ENCODE data around the gene TTLL1. TPM values are rescaled to one million over a fixed set of nuclear protein-coding genes. Genes with fewer than 3 reads are reported as not detected.

Gene TTLL1
- total and polyA plus RNA-seq, 2 of the 4 experiments (the other 2 are of a cell fraction), result 10.8 to 13.2 TPM

- Histone ChIP-seq H3K9me3 (ENCODE audit: control insufficient read depth, insufficient read depth, low read length) (no peaks in the 10 kb centered on the region), H2BK20ac (ENCODE audit: low read depth, low read length) (no peak within 1 kb of the TSS), H4K8ac (ENCODE audit: low read depth in 2 of 2, low read length in 2 of 2) (peak within 1 kb of the TSS in 1 of 2 experiments; percentile 89; a peak in 3 of 4 replicates), H3K18ac (ENCODE audit: low read depth, low read length) (peak within 1 kb of the TSS; percentile 33; the same call in 1 of the 2 replicates), H4K5ac (ENCODE audit: low read depth, low read length) (peak within 1 kb of the TSS; percentile 11; the same call in 1 of the 2 replicates), H3K79me1 (ENCODE audit: low read depth in 1 of 2, low read length in 2 of 2) (peaks cover 12 to 36% of the 10 kb centered on the region in 2 experiments; a peak in 3 of 4 replicates), H3K9ac (ENCODE audit: low read depth, low read length) (peak within 1 kb of the TSS; percentile 86), H4K20me1 (ENCODE audit: insufficient read depth, low read length) (peaks cover 34% of the 10 kb centered on the region), H3K4ac (ENCODE audit: low read depth, low read length) (peak within 1 kb of the TSS; percentile 53), H3K27me3 (ENCODE audit: control insufficient read depth, insufficient read depth, low read length) (no peaks in the 10 kb centered on the region), H4K91ac (ENCODE audit: insufficient read depth, low read depth, low read length) (peak within 1 kb of the TSS; percentile 34; the same call in 1 of the 2 replicates), H3K27ac (ENCODE audit: insufficient read depth, low read length) (peak within 1 kb of the TSS; percentile 48), H3K14ac (replicated peaks; ENCODE audit: low read depth, low read length) (peak within 1 kb of the TSS; percentile 66), H2AK5ac (ENCODE audit: low read depth, low read length) (peak within 1 kb of the TSS; percentile 72), H2AK9ac (replicated peaks; ENCODE audit: low read depth, low read length, poor library complexity) (peak within 1 kb of the TSS; percentile 94), H3K36me3 (ENCODE audit: control insufficient read depth, insufficient read depth, low read length) (no peaks in the 10 kb centered on the region), H3K9me1 (ENCODE audit: insufficient read depth, low read length) (peaks cover 13% of the 10 kb centered on the region), H3K4me1 (ENCODE audit: control insufficient read depth, insufficient read depth, low read length) (peaks cover 9% of the 10 kb centered on the region), H3K23ac (ENCODE audit: low read depth, low read length) (peak within 1 kb of the TSS; percentile 70), H2BK15ac (ENCODE audit: low read depth, low read length) (peak within 1 kb of the TSS; percentile 16; the same call in 1 of the 3 replicates), H3K56ac (ENCODE audit: extremely low read depth, insufficient read depth, low read length) (peak within 1 kb of the TSS; percentile 57; the same call in 1 of the 2 replicates), H3K4me3 (ENCODE audit: insufficient read depth, low read depth, low read length) (peak within 1 kb of the TSS; percentile 97), H2BK120ac (ENCODE audit: low read depth, low read length) (peak within 1 kb of the TSS; percentile 53; the same call in 1 of the 2 replicates), H3K4me2 (ENCODE audit: low read depth, low read length) (peak within 1 kb of the TSS; percentile 89), H2BK5ac (ENCODE audit: low read depth, low read length, poor library complexity, severe bottlenecking) (peak within 1 kb of the TSS; percentile 14), H2AFZ (replicated peaks; ENCODE audit: low read length, poor library complexity) (peak within 1 kb of the TSS; percentile 92)
- WGBS, 2 experiments (ENCODE audit: extremely low coverage in 2 of 2, insufficient read length in 1 of 2), result 0% methylated on average over 31 of the region's 85 CpGs; no CpG with 5 or more reads in 1 of the 2 experiments
- ATAC-seq (ENCODE audit: low read depth), result peak; percentile 99
- ChIA-PET CTCF (interaction anchor here (0.6 to 0.8 kb wide), 2 partner anchors 25 to 52 kb away, joined by 3 read pairs; no protein-coding TSS in a partner anchor), POLR2A (ENCODE audit: unreplicated experiment) (interaction anchor here (0.5 to 1.4 kb wide), 5 partner anchors 13 to 148 kb away, joined by 3 to 4 read pairs (median 3); no protein-coding TSS in a partner anchor)
- dilution Hi-C loops (cut with HindIII; ENCODE audit: low sequenced_read_pairs, unreplicated experiment) (no loop called here), intact Hi-C loops (cut with micrococcal nuclease) (loop anchor here (2.0 to 5.0 kb wide), 3 partner anchors 20 to 113 kb away; no protein-coding TSS in a partner anchor), in situ Hi-C loops (cut with MboI; ENCODE audit: low sequenced_read_pairs) (no loop called here)
- DNase-seq, result peak; percentile 97
- no TSS peak for BruUV-seq (replicated peaks)
- TF ChIP-seq SMC3 (IDR thresholded peaks at IDR 0.05; ENCODE audit: low read depth, low read length) (peak; percentile 14; the same call in 1 of the 2 replicates), POLR2A (IDR thresholded peaks at IDR 0.05; ENCODE audit: low read depth, low read length) (peak; percentile 98), RFX5 (IDR thresholded peaks at IDR 0.05; ENCODE audit: low read depth, low read length) (no peak), MXI1 (IDR thresholded peaks at IDR 0.05; ENCODE audit: borderline replicate concordance, low read depth, low read length) (no peak; the same call in 1 of the 2 replicates), RAD21 (IDR thresholded peaks at IDR 0.05; ENCODE audit: low read length) (no peak), BHLHE40 (IDR thresholded peaks at IDR 0.05; ENCODE audit: low read depth, low read length) (no peak; the same call in 1 of the 2 replicates), MAZ (IDR thresholded peaks at IDR 0.05; ENCODE audit: borderline replicate concordance, low read depth, low read length) (no peak; the same call in 1 of the 2 replicates), FOS (IDR thresholded peaks at IDR 0.05; ENCODE audit: low read depth, low read length) (peak; percentile 58; the same call in 1 of the 2 replicates), RCOR1 (IDR thresholded peaks at IDR 0.05; ENCODE audit: insufficient replicate concordance, low read length) (no peak), CEBPB (IDR thresholded peaks at IDR 0.05; ENCODE audit: low read depth, low read length) (no peak), USF2 (IDR thresholded peaks at IDR 0.05; ENCODE audit: low read depth, low read length) (no peak)
- TF ChIP-seq, protein P1, sequence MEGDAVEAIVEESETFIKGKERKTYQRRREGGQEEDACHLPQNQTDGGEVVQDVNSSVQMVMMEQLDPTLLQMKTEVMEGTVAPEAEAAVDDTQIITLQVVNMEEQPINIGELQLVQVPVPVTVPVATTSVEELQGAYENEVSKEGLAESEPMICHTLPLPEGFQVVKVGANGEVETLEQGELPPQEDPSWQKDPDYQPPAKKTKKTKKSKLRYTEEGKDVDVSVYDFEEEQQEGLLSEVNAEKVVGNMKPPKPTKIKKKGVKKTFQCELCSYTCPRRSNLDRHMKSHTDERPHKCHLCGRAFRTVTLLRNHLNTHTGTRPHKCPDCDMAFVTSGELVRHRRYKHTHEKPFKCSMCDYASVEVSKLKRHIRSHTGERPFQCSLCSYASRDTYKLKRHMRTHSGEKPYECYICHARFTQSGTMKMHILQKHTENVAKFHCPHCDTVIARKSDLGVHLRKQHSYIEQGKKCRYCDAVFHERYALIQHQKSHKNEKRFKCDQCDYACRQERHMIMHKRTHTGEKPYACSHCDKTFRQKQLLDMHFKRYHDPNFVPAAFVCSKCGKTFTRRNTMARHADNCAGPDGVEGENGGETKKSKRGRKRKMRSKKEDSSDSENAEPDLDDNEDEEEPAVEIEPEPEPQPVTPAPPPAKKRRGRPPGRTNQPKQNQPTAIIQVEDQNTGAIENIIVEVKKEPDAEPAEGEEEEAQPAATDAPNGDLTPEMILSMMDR (conservative IDR thresholded peaks at IDR 0.05; ENCODE audit: low read depth, low read length), result no peak
Observed at GRCh38 chr22:43014869-43015676, 74.1 kb downstream of the TTLL1 start, which contains the start of gene PACSIN2. Gene PACSIN2 (minus strand): TSS chr22:43015149. CDS start chr22:42912080, 103,069 bp downstream.
